GM19023 (cell line): ENCODE data around the gene TMEM94.

ENCODE experiments used
- ATAC-seq: cut with Tn5 transposase; IDR thresholded peaks from one replicate; pipeline ENCODE4 v1.9.1; 2021; ENCODE audit warnings: mild to moderate bottlenecking, moderate library complexity; ENCODE audit not compliant: unreplicated experiment

TMEM94 gene

GRCh38 chr17:75524269-75524969 is 68.0 kb downstream of the TMEM94 start:
- ATAC-seq = no peak

DNA sequence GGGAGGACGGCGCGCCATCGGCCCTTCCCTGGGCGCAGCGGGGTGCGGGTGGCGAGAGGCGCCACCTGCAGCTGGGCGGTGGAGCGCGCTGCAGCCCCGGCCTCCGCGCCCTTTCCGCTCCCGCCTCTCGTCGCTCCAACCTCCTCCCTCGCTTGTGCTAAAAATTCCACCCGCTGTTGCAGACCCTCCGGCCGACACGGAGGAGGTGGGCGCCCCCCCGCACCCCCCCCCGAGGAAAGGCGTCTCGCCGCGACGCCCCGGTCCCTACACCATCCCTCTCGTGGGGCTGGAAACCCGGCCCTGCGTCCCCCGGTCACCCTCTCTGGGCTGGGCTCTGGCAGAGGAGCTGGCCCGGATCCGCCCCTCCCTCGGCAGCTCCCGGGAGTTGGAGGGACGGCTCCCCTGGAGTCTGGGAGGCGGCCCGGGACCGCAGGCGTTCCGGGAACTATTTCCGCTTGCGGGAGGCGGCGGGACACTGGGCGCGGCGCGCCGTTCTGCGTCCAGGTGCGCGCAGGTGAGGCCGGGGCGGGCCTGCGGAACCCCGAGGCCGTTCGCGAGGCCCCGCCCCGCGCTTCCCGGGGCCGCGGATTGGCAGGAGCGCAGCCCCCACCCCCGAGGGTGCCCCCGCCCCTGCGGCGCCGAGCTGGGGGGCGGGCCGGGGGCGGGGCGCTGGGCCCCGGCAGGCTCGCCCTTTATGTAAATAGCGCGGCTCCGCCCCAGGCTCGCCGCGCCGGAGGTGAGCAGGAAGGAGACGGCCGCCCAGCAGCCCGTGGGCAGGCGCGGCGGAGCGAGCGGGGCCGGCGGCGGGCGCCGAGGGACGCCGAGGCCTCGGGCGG is 68.8 kb downstream of the TMEM94 start, which contains the start of gene LLGL2:
Gene LLGL2, plus strand, starts transcription at position 728 of the 836 bp plus-strand sequence. CDS start 17,730 bp downstream, outside the sequence.
- ATAC-seq = peak; percentile 86

DNA sequence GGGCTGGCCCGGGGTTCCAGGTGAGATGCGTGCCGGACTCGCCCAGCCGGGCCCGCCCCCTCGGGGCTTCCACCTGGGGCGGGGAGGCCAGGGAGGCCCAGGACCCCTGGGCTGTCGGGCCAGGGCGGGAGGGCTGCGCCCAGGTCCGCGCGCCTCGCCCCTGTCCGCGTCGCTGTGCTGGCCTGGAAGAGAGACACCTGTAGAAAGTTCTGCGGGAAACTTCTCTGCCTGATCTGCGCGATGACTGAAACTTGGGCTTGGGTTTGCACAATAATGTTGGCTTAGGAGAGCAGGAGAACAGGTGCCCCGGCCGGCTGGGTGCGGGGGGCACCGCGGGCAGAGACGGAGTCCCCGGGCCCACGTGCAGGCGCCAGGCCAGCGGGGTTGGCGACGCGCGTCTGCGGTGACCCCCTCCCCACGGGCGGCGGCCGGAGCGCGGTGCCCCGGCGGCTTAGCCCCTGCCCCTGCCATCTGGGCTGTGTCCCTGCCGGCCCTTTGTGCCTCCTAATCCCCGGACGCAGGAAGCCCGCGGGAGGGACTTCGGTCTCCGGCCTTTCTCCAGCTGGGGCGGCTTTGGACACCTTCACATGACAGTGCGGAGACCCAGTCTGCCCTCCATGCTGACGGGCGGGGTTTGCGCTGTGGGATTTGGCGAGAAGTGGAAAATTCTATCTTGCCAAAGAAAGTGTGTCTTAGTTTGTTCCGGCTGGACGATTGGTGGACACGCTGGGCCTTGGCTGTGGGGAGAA is 69.5 kb downstream of the TMEM94 start:
- ATAC-seq = no peak

DNA sequence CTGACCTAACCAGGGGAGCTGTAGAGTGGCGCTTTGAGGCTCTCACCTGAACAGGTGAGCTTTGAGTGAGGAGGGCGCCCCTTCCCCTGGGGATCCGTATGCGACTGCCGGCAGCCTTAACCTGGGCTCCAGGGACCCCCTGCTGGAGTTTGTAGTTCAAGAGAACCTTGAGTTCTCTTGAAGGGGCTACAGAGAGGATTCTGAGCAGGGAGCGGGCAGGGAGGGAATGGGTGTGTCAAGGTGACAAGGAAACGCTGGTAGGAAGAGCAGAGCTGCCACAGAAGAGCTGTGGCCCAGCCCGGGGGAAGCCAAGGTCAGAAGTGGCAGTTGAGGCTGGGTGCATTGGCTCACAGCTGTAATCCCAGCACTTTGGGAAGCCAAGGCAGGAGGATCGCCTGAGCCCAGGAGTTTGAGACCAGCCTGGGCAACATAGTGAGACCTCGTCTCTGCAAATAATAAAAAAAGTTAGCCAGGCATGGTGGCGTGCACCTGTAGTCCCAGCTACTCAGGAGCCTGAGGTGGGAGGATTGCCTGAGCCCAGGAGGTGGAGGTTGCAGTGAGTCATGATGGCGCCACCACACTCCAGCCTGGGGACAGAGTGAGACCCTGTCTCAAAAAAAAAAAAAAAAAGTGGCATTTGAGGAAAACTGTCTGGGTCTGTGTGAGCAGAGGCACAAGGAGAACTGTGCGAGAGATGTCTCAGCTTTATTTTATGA is 70.3 kb downstream of the TMEM94 start:
- no peak for ATAC-seq

DNA sequence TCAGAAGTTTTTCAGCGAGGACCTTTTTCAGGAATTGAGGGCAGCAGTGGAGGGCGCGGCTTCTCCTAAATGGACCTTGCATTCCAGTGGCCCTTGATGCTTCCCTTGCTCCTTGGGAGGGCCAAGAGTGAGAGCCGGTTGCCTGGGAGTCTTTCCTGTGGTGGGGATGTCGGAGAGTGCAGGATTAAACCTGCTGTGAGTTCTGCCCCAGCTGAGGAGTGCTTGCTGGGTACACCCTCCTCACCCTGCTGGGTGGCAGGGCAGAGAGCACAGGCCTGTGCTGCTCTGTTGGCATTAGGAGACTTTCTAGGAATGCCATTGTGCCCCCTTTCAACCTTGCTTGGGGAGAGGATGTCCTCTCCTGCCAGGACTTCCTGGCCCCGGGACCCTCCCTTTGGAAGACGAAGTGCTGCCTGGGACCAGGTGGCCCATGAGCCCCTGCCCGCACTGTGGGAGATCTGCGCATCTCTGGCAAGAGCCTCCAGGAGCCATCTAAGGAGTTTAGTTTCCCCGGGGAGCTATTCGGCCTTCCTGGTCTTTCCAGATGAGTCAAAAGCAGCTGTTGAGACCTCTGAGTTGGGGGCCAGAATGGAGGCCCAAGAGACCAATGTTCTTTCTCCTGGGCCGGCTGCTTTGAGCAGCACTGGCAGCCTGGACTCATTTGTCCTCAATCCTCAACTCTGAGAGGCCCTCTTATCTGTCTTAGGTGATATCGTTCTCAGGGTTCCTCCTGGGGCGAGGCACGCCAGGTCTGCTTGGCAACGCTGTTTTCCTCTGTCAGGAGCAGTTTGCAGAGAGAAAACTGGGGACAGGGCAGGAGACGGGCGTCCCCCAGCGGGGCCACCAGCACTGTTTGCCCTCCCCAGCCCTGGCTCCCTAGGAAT is 74.6 kb downstream of the TMEM94 start:
- no peak for ATAC-seq

- ATAC-seq = no peak
Observed at GRCh38 chr17:75531721-75532072, 75.3 kb downstream of the TMEM94 start.

- no peak for ATAC-seq
Observed at GRCh38 chr17:75535119-75535537, 78.7 kb downstream of the TMEM94 start.

- ATAC-seq = no peak
Observed at GRCh38 chr17:75535871-75536270, 79.4 kb downstream of the TMEM94 start.

DNA sequence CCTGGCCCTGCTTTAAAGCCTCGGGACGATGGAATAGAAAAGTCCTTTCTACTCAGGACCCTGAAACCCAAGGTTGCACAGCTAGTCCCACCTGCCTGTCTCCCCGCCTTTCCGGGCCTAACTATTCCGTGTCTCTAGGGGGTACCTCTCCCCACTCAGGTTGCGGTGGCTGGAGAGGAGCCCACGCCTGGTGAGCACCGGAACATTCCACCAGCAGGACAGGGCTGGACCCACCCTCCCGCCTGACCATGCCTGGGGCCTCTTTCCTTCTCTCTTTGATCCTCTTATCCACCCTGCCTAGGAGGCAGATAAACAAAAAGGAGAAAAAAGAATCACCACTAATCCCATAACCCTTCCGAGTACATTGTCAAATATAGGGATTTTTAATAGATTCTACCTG is 79.9 kb downstream of the TMEM94 start:
- ATAC-seq = no peak

- no peak for ATAC-seq
Observed at GRCh38 chr17:75539967-75540729, 83.7 kb downstream of the TMEM94 start.

DNA sequence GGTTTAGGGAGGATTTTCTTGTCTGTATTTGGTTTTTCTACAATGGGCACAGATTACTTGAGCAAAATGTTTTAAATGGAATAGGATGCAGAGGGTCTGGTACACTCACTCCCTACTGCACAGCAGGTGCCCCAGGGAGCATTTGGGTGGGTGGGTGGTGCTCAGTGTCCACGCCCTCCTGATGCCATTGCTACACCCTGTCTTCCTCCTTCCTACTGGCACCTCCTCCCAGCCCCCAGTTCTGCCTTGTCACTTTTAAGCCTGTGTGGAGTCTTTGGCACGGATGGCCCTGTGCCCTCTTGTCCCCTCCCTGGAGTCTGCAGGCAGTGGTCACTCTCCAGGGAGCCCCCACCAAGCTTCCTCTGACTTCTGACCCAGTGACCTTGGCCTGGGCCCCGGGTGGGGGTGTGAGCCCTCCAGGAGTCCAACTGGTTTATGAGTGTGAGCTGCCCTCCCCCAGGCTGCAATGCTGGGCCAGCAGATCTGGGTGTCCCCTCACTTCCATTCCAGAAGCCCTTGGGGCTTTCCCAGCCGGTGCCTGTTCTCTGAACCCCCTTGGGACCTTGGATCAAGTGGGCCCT is 84.6 kb downstream of the TMEM94 start:
- ATAC-seq = no peak

- no peak for ATAC-seq
Observed at GRCh38 chr17:75542229-75542628, 85.8 kb downstream of the TMEM94 start.

DNA sequence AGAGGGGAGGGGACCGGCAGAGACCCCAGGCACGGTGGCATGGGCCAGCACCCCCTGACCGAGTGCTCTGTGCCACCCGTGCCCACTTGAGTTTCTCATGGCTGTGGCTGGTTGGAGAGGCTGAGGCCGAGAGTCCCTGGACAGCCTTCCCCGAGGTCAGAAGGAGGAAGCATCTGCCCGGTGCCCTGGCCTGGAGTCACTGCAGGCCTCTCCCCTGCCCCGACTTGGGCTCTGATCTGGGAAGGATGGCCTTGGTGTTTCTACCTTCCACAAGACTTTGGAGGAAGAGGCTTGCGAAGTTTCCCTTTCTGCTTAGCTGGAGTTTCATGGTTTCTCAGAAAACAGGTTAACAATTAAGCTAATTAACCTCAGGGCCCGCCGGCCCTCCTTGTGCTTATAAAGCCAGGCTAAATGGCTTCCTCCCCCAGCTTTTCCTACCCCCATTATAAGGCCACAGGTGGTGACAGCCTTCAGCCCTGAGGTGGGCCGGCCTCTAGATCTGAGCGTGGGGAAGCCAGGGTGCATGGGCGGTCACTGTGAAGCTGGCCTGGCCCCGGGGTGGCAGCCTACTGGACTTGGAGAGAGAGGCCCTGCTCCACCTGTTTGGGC is 86.4 kb downstream of the TMEM94 start:
- no peak for ATAC-seq

DNA sequence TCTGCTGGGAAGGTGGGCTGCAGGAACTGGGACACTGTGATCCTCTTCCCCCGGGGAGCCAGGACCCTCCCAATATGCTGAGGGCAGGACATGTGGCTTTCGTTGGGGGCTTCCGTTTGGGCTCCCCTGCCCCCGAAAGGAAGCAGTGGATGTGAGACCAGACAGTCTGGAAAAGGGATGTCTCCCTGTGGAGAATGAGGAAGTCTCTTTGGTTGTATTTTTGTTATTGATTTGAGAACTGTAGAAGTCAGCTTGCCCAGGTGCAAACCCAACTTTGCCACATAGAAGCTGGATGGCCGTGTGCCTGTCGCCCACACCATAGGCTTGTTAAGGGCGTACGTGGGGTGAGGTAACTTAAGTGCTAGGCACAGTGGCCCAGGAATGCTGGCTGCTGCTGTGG is 87.8 kb downstream of the TMEM94 start:
- ATAC-seq = no peak

- no peak for ATAC-seq
Observed at GRCh38 chr17:75546181-75546580, 89.7 kb downstream of the TMEM94 start.

DNA sequence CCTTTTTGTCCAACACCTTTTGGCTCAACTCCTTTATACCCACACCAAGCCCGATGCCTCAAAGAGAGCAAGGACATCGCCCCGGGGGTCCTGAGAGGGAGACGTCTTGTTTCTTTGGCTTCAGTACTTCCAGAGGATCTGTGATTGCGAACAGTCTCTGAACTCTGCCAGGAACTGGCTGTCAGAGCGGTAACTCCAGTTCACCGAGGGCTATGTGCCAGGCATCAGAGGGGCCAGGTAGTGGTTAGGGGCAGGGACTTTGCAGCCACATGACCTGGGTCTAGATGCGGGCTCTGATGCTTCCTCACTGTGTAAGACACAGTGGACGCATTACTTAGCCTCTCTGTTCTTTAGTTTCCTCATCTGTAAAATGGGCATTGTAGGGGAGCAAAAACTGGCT is 90.7 kb downstream of the TMEM94 start:
- ATAC-seq = no peak

DNA sequence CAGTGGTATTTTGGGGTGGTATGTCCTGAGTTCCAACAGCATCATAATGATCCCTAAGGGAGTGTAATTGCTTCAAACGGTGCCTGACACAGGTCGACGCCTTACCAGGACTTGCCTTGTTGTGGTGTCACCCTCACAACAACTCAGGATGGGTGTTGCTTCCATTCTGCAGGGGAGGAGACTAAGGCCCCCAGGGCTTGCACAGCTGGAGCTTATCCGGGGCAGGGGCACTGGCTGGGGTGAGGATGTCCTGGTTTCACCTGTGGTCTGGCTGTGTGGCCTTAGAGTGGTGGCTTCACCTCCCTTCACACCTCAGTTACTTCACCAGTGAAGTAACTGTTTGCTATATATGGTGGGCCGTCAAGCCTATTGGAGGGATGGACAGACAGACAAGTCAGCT is 92.4 kb downstream of the TMEM94 start:
- ATAC-seq = no peak
